ENCODE data around the gene MRPS14.
A peak's percentile ranks its signal among the peaks of the same experiment; 100 is the strongest.

DNA sequence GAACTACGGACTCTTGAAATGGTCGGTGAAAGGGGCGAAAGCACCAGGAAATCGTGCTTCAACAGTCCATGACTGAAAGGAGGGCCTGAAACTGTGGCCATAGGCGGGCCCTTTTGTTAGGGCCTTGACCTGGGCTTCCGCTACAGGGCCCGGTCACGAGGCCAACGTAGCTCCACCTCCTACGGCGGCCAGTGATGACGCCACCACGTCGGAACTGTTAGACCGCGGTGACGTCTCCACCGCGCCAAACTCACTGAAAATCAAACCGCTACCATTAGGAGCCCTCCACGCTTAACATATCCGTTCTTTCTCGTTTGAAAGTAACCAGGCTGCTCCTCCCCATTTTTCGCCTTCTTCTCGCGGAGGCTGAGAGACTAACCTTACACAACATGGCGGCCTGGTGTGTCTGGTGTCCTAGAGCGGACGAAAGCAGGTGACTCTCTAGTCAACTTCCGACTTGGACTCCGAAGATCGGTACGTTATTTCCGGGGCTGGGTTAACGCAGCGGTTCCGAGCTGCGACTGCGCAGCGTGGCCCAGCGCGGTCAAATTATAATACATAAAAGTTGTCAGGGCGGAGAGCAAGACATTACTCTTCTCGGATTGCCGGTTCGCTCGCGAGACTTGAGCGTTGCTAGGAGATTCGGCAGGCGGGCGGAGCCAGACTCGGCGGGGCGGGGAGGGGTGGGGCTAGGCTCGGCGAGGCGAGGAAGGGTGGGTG, 23.8 kb downstream of the MRPS14 start:
- TF ChIP-seq ZEB2 (IDR thresholded peaks at IDR 0.05), result peak; percentile 33; the same call in 1 of the 2 replicates
- peak; percentile 60; the same call in 1 of the 2 replicates for TF ChIP-seq BHLHE40 (IDR thresholded peaks at IDR 0.05; ENCODE audit: low read length)
- TF ChIP-seq THAP7 (CRISPR knock-in tag; IDR thresholded peaks at IDR 0.05), result peak; percentile 44; the same call in 1 of the 2 replicates
- peak; percentile 95 for TF ChIP-seq POLR2AphosphoS5 (IDR thresholded peaks at IDR 0.05; ENCODE audit: control insufficient read depth, insufficient read depth, low read depth, low read length)
- TF ChIP-seq ZNF174 (CRISPR knock-in tag; IDR thresholded peaks at IDR 0.05), result no peak
- TF ChIP-seq CTCF (IDR thresholded peaks at IDR 0.05 in 2 of 3, conservative IDR thresholded peaks at IDR 0.05 in 1 of 3; ENCODE audit: insufficient read depth in 2 of 3, low read depth in 1 of 3, low read length in 3 of 3), result 0 out of 6 replicates have a peak, but pooled peaks of 1 of the 3 experiments have one; percentile 15
- TF ChIP-seq POLR2AphosphoS2 (IDR thresholded peaks at IDR 0.05; ENCODE audit: low read length), result peak; percentile 92
- no peak for TF ChIP-seq ZNF354B (CRISPR knock-in tag; IDR thresholded peaks at IDR 0.05)
- no peak for TF ChIP-seq BRCA1 (IDR thresholded peaks at IDR 0.05)
- no peak for TF ChIP-seq BRCA1 (CRISPR knock-in tag; IDR thresholded peaks at IDR 0.05)
- TF ChIP-seq KLF10 (CRISPR knock-in tag; IDR thresholded peaks at IDR 0.05), result no peak
- TF ChIP-seq E2F1 (CRISPR knock-in tag; IDR thresholded peaks at IDR 0.05), result peak; percentile 49
- no peak for TF ChIP-seq TCF7 (IDR thresholded peaks at IDR 0.05; ENCODE audit: borderline replicate concordance)

Measured in K562 (cell line).